Activated T-cell treated with anti-CD3 and anti-CD28 coated beads for 24 hours (primary cell): ENCODE measurements around the gene UVRAG.

Source experiments
- DNase-seq: peaks from one replicate; pipeline ENCODE4 v3.0.0-alpha.2; 2020; ENCODE audit warnings: low read depth

UVRAG gene

GRCh38 chr11:76172583-76172982 is 357.6 kb downstream of the UVRAG start:
- DNase-seq = no peak

GRCh38 chr11:76173663-76174062 is 358.7 kb downstream of the UVRAG start:
- DNase-seq = no peak

GRCh38 chr11:76174330-76174729 is 359.3 kb downstream of the UVRAG start:
- DNase-seq = no peak

GRCh38 chr11:76175783-76176182 is 360.8 kb downstream of the UVRAG start:
- DNase-seq = no peak

GRCh38 chr11:76176463-76176862 is 361.5 kb downstream of the UVRAG start:
- no peak for DNase-seq

GRCh38 chr11:76177250-76177686 is 362.3 kb downstream of the UVRAG start:
- no peak for DNase-seq

- no peak for DNase-seq
These were observed 364.1 kb downstream of the UVRAG start for GRCh38 chr11:76179147-76179546.

- no peak for DNase-seq
These were observed 366.4 kb downstream of the UVRAG start for GRCh38 chr11:76181371-76181770.

- DNase-seq = no peak
These were observed 369.6 kb downstream of the UVRAG start for GRCh38 chr11:76184551-76184993.

GRCh38 chr11:76185511-76185910 is 370.5 kb downstream of the UVRAG start:
- no peak for DNase-seq

- DNase-seq = no peak
These were observed 371.0 kb downstream of the UVRAG start for GRCh38 chr11:76185931-76186401.

GRCh38 chr11:76186776-76187279 is 371.8 kb downstream of the UVRAG start:
- no peak for DNase-seq

- DNase-seq = no peak
These were observed 373.9 kb downstream of the UVRAG start for GRCh38 chr11:76188873-76189272.

GRCh38 chr11:76189682-76190081 is 374.7 kb downstream of the UVRAG start:
- no peak for DNase-seq

- DNase-seq = no peak
These were observed 375.4 kb downstream of the UVRAG start for GRCh38 chr11:76190376-76190775.
